Loucy (cell line): ENCODE data around the gene DZANK1.

Experiments used
- EZH2phosphoT487 ChIP-seq: fragments of 200-600 bp; IDR thresholded peaks from 2 replicates; pipeline ENCODE4 v1.6.1; 2018; ENCODE audit warnings: antibody characterized with exemption, mild to moderate bottlenecking, moderate library complexity, borderline replicate concordance
- TF ChIP-seq, protein P1 (sequence below): fragments of 200-600 bp; sonication (generic); conservative IDR thresholded peaks from 2 replicates; pipeline ENCODE4 v1.5.1; 2014; ENCODE audit warnings: mild to moderate bottlenecking, antibody characterized with exemption, low read length

GRCh38 chr20:18388860-18389259, 78.0 kb downstream of the DZANK1 start:
- TF ChIP-seq, protein P1, sequence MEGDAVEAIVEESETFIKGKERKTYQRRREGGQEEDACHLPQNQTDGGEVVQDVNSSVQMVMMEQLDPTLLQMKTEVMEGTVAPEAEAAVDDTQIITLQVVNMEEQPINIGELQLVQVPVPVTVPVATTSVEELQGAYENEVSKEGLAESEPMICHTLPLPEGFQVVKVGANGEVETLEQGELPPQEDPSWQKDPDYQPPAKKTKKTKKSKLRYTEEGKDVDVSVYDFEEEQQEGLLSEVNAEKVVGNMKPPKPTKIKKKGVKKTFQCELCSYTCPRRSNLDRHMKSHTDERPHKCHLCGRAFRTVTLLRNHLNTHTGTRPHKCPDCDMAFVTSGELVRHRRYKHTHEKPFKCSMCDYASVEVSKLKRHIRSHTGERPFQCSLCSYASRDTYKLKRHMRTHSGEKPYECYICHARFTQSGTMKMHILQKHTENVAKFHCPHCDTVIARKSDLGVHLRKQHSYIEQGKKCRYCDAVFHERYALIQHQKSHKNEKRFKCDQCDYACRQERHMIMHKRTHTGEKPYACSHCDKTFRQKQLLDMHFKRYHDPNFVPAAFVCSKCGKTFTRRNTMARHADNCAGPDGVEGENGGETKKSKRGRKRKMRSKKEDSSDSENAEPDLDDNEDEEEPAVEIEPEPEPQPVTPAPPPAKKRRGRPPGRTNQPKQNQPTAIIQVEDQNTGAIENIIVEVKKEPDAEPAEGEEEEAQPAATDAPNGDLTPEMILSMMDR, result no peak
- no peak for TF ChIP-seq EZH2phosphoT487
